ENCODE measurements around the gene C10orf62.
"Not testable (repeated sequence)": the region's sequence is repeated elsewhere in the genome, so short reads cannot be mapped to it uniquely, and the experiment has no call there.

Gene C10orf62

DNA sequence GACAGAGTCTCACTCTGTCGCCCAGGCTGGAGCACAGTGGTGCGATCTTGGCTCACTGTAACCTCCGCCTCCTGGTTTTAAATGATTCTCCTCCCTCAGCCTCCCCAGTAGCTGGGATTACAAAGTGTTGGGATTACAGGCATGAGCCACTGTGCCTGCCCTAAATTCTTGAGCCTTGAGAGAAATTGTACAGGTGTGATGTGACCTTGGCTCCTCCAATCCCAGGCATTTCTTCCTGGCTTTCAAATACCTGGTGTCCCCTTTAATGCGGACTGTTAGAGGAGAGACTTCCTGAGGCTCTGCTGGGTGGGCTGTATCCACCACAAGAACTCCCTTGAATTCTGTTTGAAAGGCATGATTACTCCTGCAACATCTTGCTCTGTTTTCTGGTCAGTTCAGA is 28.8 kb downstream of the C10orf62 start:
- no peak for DNase-seq

DNA sequence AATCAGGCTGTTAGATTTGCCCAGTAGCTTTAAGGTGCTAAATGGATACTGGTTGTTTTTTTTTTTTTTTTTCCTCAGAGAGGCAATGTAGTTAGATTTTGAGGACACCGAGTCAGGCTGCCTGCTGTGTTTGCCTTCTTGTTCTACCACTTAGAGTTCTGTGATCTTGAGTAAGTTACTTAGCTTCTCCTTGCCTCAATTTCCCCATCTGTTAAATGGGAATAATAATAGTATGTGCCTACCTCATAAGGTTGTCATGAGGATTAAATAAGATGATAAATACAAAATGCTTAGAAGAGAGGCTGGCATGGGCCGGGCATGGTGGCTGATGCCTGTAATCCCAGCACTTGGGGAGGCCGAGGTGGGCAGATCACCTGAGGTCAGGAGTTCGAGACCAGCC is 29.2 kb downstream of the C10orf62 start:
- DNase-seq, result no peak

DNA sequence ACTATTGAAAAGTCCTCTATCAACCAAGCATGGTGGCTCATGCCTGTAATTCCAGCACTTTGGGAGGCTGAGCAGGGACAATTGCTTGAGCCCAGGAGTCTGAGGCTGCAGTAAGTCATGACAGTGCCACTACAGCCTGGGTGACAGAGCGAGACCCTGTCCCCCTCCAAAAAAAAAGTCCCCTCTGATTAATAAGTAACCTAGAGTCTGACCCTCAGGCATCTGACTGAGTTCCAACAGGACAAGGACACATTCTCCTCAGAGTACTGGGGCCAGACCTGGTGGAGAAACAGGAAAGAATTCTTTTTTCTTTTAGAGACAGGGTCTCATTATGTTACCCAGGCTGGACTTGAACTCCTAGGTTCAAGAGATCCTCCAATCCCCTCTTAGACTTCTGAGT is 33.8 kb downstream of the C10orf62 start:
- DNase-seq, result no peak

DNA sequence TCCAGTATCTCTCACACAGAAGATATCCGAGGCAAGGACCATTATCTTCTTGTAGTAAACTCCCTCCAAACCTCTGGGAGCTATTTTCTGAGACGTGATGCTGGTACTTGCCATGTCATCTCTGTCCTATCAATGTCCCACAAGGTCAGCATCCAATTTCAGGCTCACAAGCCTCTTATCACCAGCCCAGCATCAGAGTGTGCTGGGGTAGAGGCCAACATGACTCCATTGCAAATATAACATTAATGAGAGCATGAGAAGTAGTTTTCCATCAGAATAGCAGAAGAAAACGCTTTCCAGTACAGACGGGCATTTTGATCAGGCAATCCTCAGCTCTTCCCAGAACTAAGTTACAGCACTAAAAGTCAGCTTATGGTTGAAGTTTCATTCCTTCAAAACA is 38.2 kb downstream of the C10orf62 start:
- no peak for DNase-seq

DNA sequence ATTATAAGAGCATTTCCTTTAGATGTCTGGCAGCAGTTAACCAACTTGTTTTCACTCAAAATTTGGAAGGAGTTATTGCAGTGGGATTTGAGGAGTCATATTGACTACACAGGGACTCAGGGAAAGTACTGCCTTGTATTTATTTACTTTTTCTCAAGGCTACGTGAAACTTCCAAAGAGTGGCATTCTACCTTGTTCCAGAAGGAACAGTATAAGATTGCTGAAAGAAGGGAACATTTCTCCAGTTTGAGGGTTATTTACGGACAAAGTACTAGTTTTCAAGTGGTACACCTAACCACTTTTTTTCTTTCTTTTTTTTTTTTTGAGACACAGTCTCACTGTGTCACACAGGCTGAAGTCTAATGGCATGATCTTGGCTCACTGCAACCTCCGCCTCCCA is 38.7 kb downstream of the C10orf62 start:
- DNase-seq, result no peak

DNA sequence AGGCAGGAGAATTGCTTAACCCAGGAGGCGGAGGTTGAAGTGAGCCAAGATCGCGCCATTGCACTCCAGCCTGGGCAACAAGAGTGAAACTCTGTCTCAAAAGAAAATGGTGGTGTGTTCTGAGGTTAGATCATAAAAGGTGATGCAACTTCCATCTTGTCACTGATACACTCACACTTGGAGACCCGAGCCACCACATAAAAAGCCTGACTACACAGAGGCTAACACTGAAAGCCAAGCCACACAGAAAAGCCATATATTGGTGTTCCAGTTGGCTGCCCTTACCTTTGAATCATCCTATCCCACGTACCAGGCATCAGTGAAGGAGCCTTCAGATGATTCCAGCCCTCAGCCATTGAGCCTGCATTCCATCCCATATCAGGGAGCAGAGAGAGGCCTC is 39.8 kb downstream of the C10orf62 start:
- DNase-seq, result no peak

DNA sequence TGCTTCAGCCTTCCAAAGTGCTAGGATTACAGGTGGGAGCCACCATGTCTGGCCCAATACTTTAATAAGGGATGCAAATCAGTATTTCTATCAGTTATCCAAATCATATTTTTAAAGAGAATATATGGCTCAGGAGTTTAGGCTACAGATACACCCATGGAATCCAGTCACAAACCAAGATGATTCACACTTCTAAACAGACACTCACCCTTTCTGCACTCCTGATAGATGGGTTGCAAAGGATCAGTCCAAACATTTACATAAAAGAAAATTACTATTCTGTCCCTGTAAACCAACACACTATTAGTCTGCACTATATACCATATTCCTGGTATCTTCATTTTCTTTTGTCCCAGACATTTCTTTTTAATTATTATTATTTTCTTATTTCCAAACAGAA is 41.6 kb downstream of the C10orf62 start:
- DNase-seq, result no peak

DNA sequence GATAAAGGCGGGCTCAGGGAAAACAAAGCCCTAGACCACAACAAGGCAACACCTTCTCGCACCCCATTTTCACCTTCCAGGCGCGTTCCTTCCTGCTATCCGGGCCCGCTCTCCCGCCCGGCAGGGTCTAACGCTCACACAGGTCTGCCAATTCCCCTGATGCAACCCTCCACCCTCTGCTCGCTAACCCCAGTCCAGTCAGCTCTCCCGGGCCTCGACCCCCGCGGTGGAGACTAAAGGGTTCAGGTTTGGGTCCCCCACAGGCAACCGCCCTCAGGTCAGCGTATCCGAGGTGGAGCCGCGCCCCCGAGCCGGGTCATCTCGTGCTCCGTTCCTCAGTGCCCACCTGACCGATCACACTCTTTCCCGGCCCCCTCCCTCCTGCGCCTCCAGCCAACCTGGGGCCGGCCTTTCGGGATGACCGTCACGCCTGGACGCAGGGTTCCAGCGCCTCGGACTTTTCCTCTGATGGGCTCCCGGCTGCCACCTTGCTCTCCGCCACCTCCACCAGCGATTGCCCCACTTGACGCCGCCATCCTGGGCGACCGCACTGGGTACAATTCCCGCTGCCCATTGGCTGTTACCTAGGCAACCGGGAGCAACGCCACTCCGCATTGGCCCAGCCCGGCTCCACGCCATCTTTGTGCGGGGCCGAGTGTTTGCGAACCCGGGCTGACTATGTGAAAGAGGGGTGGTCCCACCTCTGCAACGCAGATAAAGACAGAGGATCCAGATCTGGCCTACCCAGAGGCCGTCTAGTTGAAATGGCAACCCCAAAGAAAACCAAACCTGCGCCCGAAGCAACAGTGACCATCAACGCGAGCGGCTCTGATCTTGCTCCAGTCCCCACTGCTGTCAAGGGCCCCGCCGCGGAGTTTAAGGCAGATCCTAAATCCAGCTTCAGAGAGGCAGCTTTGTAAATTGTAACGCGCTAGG is 43.7 kb downstream of the C10orf62 start, which contains the start of gene MORN4:
Gene MORN4, minus strand, starts transcription at position 552 of the 936 bp plus-strand sequence. CDS start 13,847 bp downstream, outside the sequence.
- DNase-seq, result peak; percentile 64 to 96 (median 91)

DNA sequence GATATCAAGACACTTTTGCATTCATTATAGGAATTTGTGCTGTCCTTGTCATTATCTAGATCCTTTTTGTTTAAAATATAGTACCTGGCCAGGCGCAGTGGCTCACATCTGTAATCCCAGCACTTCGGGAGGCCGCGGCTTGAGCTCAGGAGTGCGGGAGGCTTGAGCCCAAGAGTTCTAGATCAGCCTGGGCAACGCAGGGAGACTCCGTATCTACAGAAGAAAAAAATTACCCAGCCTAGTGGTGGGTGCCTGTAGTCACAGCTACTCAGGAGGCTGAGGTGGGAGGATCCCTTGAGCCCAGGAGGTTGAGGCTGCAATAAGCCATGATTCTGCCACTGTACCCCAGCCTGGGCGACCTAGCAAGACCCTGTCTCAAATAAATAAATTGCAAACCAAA is 44.4 kb downstream of the C10orf62 start:
- peak in 1 of 58 donors; percentile 42 for DNase-seq

DNA sequence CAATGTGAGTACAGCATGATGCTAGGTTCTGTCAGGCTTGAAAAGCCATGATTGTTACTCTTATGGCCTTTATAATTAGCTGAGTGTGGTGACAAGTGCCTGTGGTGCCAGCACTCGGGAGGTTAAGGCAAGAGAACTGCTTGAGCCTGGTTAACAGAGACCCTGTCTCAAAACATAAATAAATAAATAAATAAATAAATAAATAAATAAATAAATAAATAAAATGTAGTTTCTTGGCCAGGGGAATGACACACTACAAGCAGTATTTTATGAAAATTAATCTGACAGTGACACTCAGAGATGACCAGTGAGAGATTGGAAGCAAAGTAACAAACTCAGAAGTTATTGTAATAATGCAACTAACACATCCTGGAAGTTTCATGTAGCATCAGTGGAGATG is 46.1 kb downstream of the C10orf62 start:
- no peak for DNase-seq

DNA sequence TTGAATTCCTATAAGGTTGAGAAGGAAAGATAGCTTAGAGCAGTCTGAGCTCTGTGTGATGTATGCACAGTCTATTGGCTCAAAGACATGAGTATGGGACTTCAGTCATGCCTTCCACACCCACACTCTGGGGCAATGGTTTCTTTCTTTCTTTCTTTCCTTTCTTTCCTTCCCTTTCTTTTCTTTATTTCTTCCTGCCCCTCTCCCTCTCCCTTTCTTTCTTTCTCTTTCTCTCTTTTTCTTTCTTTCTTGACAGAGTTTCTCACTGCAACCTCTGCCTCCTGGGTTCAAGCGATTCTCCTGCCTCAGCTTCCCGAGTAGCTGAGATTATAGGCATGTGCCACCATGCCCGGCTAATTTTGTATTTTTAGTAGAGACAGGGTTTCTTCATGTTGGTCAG is 49.6 kb downstream of the C10orf62 start:
- not testable (repeated sequence) for DNase-seq

DNA sequence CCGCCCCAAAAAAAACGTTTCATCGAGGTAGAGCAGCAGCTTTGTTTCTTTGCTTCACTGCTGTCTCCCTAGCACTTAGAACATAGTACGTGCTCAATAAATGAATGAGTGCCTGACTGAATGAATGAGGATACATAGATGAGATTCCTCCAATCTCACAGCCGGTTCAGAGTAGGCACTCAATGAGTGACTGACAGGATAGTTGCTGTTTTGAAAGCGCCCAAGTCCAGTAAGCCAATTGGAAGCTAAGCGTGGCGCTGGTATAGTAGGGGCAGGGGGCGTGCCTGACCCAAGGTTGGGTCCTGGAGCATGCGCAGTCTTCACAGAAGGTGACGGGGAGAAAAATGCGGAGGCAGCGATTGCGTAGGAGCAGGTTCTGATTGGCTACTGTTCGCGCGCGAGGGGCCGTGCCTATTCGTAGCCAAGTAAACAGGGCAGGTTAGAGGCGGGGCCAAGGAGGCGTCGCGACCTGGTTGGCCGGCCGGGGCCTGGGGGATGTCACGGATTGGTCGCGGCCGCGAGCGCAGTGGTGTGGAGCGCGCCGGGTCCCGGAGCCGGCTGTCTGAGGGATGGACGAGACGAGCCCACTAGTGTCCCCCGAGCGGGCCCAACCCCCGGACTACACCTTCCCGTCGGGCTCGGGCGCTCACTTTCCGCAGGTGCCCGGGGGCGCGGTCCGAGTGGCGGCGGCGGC is 50.8 kb downstream of the C10orf62 start, which contains the start of gene PI4K2A:
Gene PI4K2A, plus strand, starts transcription at position 498 of the 694 bp plus-strand sequence. Its CDS starts 72 bp downstream, at position 570.
- peak; percentile 92 to 99 (median 98) for DNase-seq
